22Rv1 (cell line): ENCODE measurements around the gene UBE2E1.

Experiments
- CTCF ChIP-seq: fragments of 450-650 bp; IDR thresholded peaks from 2 replicates; pipeline ENCODE4 v1.5.1; 2017; ENCODE audit warnings: mild to moderate bottlenecking
- ZFX ChIP-seq: fragments of 450-650 bp; IDR thresholded peaks from 2 replicates; pipeline ENCODE4 v1.6.1; 2017; ENCODE audit warnings: antibody characterized with exemption, borderline replicate concordance

GRCh38 chr3:23867400-23867799 is 61.6 kb downstream of the UBE2E1 start:
- TF ChIP-seq CTCF (no peak), ZFX (no peak)
